ENCODE measurements around the gene GALNT2.

GALNT2 gene

DNA sequence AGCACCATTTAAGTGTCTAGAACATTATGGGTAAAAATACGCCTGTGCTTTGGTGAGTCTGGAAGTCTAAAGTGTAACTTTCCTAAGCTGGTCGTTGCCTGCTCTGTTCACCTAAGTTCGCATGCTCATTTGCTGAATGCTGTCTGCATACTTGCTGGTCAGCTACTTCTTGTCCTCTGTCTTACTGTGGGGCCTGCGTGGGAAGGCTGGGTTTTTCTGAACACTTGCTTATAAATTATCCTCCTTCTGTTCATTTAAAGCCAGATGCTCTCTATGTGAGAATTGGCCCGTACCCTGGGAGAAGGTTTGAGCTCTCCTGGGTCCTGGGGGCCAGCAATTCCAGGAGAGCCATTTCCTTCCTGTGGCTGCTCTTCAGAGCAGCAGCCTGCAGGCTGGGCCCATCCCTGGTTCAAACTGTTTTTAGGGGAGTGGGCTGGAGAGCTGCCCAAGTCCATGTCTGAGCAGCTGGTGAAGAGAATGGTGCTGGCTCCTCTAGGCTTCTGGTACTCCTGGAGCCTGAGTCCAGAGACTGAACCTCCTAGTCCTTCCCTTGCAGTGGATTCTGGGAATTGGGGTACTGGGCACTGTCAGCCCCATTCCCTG is 75.7 kb downstream of the GALNT2 start:
- Histone ChIP-seq H3K9ac (ENCODE audit: low read depth, low read length) (no peak overlapping the region), H3K27ac (ENCODE audit: low read depth, low read length) (peak overlapping the region; percentile 36), H3K27me3 (ENCODE audit: control insufficient read depth, insufficient read depth, low read length) (no peaks in the 10 kb centered on the region), H3K9me3 (ENCODE audit: control insufficient read depth, insufficient read depth, low read length) (no peaks in the 10 kb centered on the region), H3K36me3 (ENCODE audit: control insufficient read depth, insufficient read depth, low read length) (no peaks in the 10 kb centered on the region), H3K4me1 (ENCODE audit: control insufficient read depth, insufficient read depth, low read length) (peaks cover 36% of the 10 kb centered on the region), H3K4me3 (ENCODE audit: low read depth, low read length) (no peak overlapping the region)

DNA sequence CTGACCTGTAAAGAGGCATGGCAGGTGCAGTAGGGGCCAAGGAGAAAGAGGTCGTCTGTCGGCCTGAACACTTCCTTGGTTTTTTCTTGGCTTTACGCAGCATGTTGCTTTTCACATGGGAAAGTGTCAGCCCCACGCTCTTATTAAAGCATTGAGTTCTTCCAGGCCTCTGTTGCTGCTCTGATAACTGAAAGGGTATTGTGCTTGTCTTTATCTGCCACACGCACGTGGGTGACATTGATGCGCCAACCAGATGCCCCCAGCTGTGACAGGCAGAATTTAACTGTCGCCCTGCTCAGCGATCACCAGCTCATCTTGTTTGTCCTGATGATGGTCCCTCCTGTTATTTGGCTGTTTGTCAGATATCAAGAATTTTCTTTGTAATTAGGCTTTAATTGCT is 76.5 kb downstream of the GALNT2 start:
- no peaks in the 10 kb centered on the region for H3K9me3 ChIP-seq (ENCODE audit: control insufficient read depth, insufficient read depth, low read length)
- no peak overlapping the region for H3K4me3 ChIP-seq (ENCODE audit: low read depth, low read length)
- H3K4me1 ChIP-seq (ENCODE audit: control insufficient read depth, insufficient read depth, low read length) = peaks cover 36% of the 10 kb centered on the region
- H3K9ac ChIP-seq (ENCODE audit: low read depth, low read length) = no peak overlapping the region
- no peaks in the 10 kb centered on the region for H3K36me3 ChIP-seq (ENCODE audit: control insufficient read depth, insufficient read depth, low read length)
- no peaks in the 10 kb centered on the region for H3K27me3 ChIP-seq (ENCODE audit: control insufficient read depth, insufficient read depth, low read length)
- no peak overlapping the region for H3K27ac ChIP-seq (ENCODE audit: low read depth, low read length)

DNA sequence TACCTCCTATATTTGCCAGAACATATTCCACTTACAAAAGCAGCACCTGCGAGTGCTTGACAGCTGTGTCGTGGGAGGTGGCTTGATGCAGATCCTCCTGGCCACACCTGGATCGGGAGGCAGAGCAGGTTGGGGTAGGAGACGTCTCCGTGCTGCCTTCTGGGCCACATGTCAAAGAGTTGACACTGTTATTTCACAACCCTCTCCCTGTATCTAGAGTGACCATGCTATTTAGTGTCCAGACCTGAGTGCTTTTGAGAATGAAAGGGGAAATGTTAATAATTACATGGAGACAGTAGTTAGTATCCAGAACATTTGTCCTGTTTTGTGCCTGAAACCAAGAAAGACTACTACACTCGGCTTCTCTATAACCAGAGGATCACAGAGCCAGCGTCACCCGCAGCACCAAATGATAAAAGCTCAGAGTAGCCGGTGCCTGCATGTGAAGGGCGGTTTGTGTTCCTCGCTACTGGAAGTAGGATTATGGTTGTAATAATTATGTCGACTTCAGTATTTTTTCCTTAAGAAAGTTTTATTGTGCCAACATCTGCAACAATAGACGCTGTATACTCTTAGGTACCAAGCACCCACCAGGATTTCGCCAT is 77.1 kb downstream of the GALNT2 start:
- Histone ChIP-seq H3K27me3 (ENCODE audit: control insufficient read depth, insufficient read depth, low read length) (no peaks in the 10 kb centered on the region), H3K9me3 (ENCODE audit: control insufficient read depth, insufficient read depth, low read length) (no peaks in the 10 kb centered on the region), H3K4me1 (ENCODE audit: control insufficient read depth, insufficient read depth, low read length) (peaks cover 36% of the 10 kb centered on the region), H3K9ac (ENCODE audit: low read depth, low read length) (no peak overlapping the region), H3K4me3 (ENCODE audit: low read depth, low read length) (no peak overlapping the region), H3K27ac (ENCODE audit: low read depth, low read length) (no peak overlapping the region), H3K36me3 (ENCODE audit: control insufficient read depth, insufficient read depth, low read length) (no peaks in the 10 kb centered on the region)

DNA sequence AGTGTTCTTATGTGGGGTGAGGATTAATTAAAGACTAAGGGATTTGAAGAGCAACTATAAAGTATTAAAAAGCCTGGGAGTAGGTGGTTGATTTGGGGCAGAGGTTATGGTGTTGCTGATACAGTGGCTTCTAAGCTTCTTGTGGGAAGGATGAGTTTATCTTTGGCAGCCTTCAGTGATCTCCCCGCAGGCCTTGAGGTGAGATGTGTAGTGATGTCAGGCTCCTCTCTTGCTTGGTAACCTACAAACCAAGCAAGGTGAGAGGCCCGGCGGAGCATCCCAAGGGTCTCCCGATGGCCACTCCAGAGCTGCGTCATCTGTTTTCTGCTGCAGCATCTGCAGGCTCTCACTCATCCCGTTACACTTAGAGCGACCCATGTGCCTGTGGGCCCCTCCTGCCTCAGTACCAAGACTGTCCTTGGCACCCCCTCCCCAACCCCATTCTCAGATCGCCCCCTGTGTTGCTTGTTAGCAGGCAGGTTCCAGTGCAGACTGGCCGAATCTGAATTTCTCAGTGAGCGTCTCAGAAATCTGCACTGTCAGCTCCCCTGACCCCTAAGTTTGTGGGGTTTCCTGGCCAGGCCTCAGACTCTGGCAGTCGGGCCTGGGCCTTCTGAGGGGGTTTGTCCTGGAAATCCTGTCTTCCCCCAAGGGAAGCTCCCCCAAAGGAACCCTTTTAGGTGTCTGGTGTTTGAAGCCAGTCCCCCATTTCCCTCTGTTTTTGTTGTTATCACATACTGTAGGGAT is 77.9 kb downstream of the GALNT2 start:
- Histone ChIP-seq H3K4me3 (ENCODE audit: low read depth, low read length) (no peak overlapping the region), H3K9me3 (ENCODE audit: control insufficient read depth, insufficient read depth, low read length) (no peaks in the 10 kb centered on the region), H3K9ac (ENCODE audit: low read depth, low read length) (no peak overlapping the region), H3K27me3 (ENCODE audit: control insufficient read depth, insufficient read depth, low read length) (no peaks in the 10 kb centered on the region), H3K4me1 (ENCODE audit: control insufficient read depth, insufficient read depth, low read length) (peaks cover 34% of the 10 kb centered on the region), H3K27ac (ENCODE audit: low read depth, low read length) (no peak overlapping the region), H3K36me3 (ENCODE audit: control insufficient read depth, insufficient read depth, low read length) (no peaks in the 10 kb centered on the region)

DNA sequence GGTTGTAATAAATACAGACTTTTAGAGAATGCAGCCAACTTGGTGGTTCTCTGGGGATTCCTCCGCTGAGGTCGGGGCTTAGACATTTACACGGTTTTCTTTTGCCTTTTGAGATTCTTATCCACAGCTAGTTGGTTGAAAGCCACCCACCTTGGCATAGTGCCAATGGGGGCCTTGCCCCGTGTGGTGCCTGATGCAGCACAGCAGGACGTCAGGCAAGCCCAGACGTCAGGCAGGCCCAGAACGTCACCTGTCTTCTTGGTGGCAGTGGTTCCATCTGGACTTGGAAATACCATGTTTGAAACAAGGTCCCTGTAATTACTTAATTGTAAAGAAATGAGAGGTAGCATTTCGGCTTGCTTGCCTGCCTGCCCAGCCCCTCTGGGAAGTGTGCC is 78.5 kb downstream of the GALNT2 start:
- no peak overlapping the region for H3K27ac ChIP-seq (ENCODE audit: low read depth, low read length)
- H3K4me1 ChIP-seq (ENCODE audit: control insufficient read depth, insufficient read depth, low read length) = peaks cover 31% of the 10 kb centered on the region
- no peaks in the 10 kb centered on the region for H3K36me3 ChIP-seq (ENCODE audit: control insufficient read depth, insufficient read depth, low read length)
- H3K9me3 ChIP-seq (ENCODE audit: control insufficient read depth, insufficient read depth, low read length) = no peaks in the 10 kb centered on the region
- no peak overlapping the region for H3K9ac ChIP-seq (ENCODE audit: low read depth, low read length)
- H3K4me3 ChIP-seq (ENCODE audit: low read depth, low read length) = no peak overlapping the region
- no peaks in the 10 kb centered on the region for H3K27me3 ChIP-seq (ENCODE audit: control insufficient read depth, insufficient read depth, low read length)

DNA sequence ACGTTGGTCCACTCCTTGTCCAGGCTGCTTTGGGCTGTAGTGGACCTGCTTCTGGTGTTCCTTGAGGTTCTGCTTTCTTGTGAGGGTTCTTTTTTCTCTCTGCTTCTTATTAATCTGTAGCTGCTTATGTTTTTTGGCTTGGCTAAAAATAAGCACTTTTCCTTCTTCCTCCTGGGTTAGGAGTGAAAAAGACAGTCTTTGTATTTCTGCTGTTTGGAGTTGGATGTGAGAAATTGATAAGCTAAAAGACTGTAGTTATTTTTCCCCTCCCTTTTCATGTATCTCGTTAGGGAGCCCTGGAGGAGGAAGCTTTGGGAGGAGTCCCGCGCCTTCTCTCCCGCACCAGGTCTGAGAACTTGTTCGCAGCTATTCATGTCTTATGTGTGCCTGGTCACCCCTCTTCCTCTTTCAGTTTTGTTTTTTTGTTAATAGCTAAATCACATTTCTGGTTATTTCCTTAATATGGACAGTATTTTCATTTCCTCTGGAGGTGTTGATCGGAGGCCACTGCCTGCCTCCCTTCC is 79.0 kb downstream of the GALNT2 start:
- Histone ChIP-seq H3K27me3 (ENCODE audit: control insufficient read depth, insufficient read depth, low read length) (no peaks in the 10 kb centered on the region), H3K36me3 (ENCODE audit: control insufficient read depth, insufficient read depth, low read length) (no peaks in the 10 kb centered on the region), H3K4me1 (ENCODE audit: control insufficient read depth, insufficient read depth, low read length) (peaks cover 25% of the 10 kb centered on the region), H3K9me3 (ENCODE audit: control insufficient read depth, insufficient read depth, low read length) (no peaks in the 10 kb centered on the region), H3K27ac (ENCODE audit: low read depth, low read length) (no peak overlapping the region), H3K9ac (ENCODE audit: low read depth, low read length) (no peak overlapping the region), H3K4me3 (ENCODE audit: low read depth, low read length) (no peak overlapping the region)

DNA sequence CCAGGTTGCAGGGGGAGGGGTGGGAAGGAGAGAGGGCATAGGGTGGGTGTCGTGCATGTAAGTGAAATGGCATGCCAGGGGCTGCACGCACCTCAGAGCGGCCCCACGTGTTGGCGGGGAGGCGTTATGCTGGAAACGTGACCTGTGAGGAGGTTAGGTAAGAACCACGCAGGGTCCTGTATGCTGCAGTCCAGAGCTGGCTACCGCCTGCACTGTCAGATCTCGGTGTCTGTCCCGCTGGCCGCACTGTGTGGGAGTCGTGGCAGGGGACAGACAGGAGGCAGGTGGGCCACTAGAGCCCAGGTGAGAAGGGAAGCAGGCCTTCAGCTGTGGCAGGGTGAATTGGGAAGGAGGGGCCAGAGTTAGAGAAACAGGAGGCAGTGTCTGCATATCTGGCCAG is 79.7 kb downstream of the GALNT2 start:
- no peak overlapping the region for H3K27ac ChIP-seq (ENCODE audit: low read depth, low read length)
- no peaks in the 10 kb centered on the region for H3K9me3 ChIP-seq (ENCODE audit: control insufficient read depth, insufficient read depth, low read length)
- H3K27me3 ChIP-seq (ENCODE audit: control insufficient read depth, insufficient read depth, low read length) = no peaks in the 10 kb centered on the region
- H3K9ac ChIP-seq (ENCODE audit: low read depth, low read length) = no peak overlapping the region
- no peaks in the 10 kb centered on the region for H3K36me3 ChIP-seq (ENCODE audit: control insufficient read depth, insufficient read depth, low read length)
- peaks cover 21% of the 10 kb centered on the region for H3K4me1 ChIP-seq (ENCODE audit: control insufficient read depth, insufficient read depth, low read length)
- no peak overlapping the region for H3K4me3 ChIP-seq (ENCODE audit: low read depth, low read length)

DNA sequence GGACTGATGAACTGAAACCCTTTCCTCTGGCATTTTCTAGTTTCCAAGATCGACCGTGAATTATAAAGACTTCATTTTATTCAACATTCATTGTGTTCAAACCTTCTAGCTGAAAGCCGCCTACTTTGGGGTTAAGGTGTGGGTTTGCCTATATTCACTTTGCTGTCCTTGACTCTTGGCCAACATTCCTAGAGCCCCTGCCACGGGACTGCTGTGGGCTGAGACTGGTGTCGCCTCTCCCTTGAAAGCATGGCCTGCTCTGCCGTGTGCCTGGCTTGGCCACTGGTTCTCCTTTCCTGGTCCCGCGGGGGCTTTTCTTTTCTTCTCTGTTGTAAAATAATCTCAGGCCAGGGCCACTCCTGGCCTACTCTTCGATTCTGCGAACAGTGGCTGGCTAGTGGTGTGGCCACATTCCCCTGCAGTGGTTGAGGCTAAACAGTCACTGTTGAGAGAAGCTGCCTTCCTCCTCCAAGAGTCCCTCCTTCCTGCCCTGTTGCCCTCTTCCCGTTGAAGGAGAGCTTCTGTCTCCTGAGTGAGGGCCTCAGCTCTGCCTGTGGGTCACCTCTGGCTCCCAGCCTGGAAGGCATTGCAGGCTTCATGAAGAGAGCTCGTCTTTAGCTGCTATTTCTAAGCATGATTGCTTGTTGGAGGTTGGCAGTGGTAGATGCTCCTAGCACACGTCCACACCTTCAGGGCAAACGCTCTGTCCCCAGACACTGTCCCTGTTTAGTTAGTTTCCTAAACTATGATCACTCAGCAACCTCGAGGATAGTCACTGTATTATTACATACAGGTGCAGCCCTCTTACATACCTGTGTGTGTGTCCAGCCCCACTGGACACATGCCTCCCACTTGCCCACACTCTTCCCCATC is 80.5 kb downstream of the GALNT2 start:
- H3K27ac ChIP-seq (ENCODE audit: low read depth, low read length) = no peak overlapping the region
- no peaks in the 10 kb centered on the region for H3K36me3 ChIP-seq (ENCODE audit: control insufficient read depth, insufficient read depth, low read length)
- H3K4me3 ChIP-seq (ENCODE audit: low read depth, low read length) = no peak overlapping the region
- H3K9me3 ChIP-seq (ENCODE audit: control insufficient read depth, insufficient read depth, low read length) = no peaks in the 10 kb centered on the region
- H3K4me1 ChIP-seq (ENCODE audit: control insufficient read depth, insufficient read depth, low read length) = peaks cover 17% of the 10 kb centered on the region
- H3K27me3 ChIP-seq (ENCODE audit: control insufficient read depth, insufficient read depth, low read length) = no peaks in the 10 kb centered on the region
- no peak overlapping the region for H3K9ac ChIP-seq (ENCODE audit: low read depth, low read length)

DNA sequence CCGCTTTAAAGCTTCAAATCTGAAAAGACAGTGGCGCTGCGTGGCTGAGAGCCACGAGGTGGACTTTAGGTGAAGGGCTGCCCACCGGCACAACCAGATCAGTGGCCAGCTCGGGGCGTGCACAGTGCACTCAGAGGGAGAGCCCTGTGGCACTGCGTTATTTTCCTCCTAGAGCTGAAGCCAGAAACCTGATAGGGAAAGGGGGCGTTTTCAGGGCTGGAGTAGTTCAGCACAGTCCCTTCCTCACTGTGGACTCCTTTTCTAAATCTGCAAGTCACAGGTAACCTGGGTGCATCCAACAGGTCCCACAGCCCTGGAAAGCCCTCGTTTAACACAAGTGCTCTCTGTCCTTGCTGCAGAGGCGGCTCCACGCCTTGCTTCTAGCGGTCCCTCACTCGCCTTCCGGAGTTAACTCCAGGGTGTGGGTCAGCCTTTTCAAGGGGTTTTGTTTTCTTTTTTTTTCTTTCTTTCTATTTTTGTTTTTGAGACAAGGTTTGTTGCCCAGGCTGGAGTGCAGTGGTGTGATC is 81.2 kb downstream of the GALNT2 start:
- Histone ChIP-seq H3K4me1 (ENCODE audit: control insufficient read depth, insufficient read depth, low read length) (peaks cover 15% of the 10 kb centered on the region), H3K9me3 (ENCODE audit: control insufficient read depth, insufficient read depth, low read length) (no peaks in the 10 kb centered on the region), H3K9ac (ENCODE audit: low read depth, low read length) (no peak overlapping the region), H3K27ac (ENCODE audit: low read depth, low read length) (no peak overlapping the region), H3K36me3 (ENCODE audit: control insufficient read depth, insufficient read depth, low read length) (no peaks in the 10 kb centered on the region), H3K4me3 (ENCODE audit: low read depth, low read length) (no peak overlapping the region), H3K27me3 (ENCODE audit: control insufficient read depth, insufficient read depth, low read length) (no peaks in the 10 kb centered on the region)

DNA sequence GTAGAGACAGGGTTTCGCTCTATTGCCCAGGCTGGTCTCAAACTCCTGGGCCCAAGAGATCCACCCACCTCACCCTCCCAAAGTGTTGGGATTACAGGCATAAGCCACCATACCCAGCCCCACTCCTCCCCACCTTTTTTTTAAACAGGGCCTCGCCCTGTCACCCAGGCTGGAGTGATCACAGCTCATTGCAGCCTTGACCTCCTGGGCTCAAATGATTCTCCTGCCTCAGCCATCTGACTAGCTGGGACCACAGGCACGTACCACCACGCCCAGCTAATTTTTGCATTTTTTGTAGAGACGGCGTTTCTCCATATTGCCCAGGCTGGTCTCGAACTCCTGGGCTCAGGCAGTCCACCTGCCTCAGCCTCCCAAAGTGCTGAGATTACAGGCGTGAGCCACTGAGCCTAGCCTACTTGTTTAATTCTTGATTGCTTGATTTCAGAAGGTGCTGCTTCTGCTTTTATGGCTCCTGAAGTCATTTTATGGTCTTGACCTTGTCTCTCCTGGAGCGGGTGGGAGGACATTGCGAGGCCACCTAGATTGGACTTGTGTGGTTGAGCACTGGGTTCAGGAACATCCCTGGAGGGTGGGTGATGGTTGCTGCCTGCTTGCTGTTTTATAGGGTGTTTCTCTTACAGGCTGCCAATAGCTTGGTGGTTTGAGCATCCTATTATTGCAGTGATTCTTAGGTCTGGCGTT is 81.9 kb downstream of the GALNT2 start:
- no peak overlapping the region for H3K27ac ChIP-seq (ENCODE audit: low read depth, low read length)
- H3K9me3 ChIP-seq (ENCODE audit: control insufficient read depth, insufficient read depth, low read length) = no peaks in the 10 kb centered on the region
- no peaks in the 10 kb centered on the region for H3K27me3 ChIP-seq (ENCODE audit: control insufficient read depth, insufficient read depth, low read length)
- H3K36me3 ChIP-seq (ENCODE audit: control insufficient read depth, insufficient read depth, low read length) = no peaks in the 10 kb centered on the region
- H3K9ac ChIP-seq (ENCODE audit: low read depth, low read length) = no peak overlapping the region
- peaks cover 23% of the 10 kb centered on the region for H3K4me1 ChIP-seq (ENCODE audit: control insufficient read depth, insufficient read depth, low read length)
- no peak overlapping the region for H3K4me3 ChIP-seq (ENCODE audit: low read depth, low read length)
